ENCODE results near the gene SH2B3. TPM values are rescaled to one million over a fixed set of nuclear protein-coding genes. Genes with fewer than 3 reads are reported as not detected.

SH2B3 gene
- total and polyA plus RNA-seq, 8 donors, result 19.2 to 42.0 (median 22.5) TPM

DNA sequence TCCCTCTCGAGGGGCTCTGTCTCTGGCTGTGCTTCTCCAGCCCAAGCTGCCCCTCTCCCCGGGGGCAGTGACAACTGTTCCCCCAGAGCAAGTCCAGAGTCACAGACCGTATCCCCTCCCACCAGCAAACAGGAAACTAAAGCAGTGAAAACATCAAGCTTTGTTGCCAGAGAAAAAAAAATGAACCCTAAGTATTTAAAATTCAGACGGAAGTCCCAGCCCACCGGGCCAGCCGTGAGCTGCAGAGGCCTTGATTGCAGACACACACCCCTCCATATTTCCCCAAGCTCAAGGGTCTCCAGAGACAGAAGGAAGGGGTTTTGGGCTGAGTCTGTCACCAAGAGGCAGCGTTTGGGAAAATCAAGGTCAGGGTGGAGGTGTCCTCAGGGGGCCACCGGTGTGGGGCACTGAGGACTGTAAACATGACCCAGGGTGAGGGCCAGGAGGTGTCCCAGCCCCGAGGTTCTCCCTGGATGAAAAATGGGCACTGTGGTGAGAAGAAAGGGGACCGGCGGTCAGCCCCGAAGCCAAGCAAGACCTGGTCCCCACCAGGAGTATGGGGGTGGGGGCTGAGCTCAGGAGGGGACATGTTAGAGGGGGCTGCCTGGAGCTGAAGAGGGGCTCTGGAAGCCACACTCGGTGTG lies 44.5 kb upstream of the SH2B3 start:
- ATAC-seq (no peak), DNase-seq (no peak)
- no peaks in the 10 kb centered on the region for H3K9me3 ChIP-seq
- no peak overlapping the region for H3K4me3 ChIP-seq
- no peak overlapping the region for H3K27ac ChIP-seq
- peaks cover 0 to 8% of the 10 kb centered on the region in 2 donors for H3K4me1 ChIP-seq
- TF ChIP-seq, protein P1, sequence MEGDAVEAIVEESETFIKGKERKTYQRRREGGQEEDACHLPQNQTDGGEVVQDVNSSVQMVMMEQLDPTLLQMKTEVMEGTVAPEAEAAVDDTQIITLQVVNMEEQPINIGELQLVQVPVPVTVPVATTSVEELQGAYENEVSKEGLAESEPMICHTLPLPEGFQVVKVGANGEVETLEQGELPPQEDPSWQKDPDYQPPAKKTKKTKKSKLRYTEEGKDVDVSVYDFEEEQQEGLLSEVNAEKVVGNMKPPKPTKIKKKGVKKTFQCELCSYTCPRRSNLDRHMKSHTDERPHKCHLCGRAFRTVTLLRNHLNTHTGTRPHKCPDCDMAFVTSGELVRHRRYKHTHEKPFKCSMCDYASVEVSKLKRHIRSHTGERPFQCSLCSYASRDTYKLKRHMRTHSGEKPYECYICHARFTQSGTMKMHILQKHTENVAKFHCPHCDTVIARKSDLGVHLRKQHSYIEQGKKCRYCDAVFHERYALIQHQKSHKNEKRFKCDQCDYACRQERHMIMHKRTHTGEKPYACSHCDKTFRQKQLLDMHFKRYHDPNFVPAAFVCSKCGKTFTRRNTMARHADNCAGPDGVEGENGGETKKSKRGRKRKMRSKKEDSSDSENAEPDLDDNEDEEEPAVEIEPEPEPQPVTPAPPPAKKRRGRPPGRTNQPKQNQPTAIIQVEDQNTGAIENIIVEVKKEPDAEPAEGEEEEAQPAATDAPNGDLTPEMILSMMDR (IDR thresholded peaks at IDR 0.05), result no peak
- H3K36me3 ChIP-seq, result peaks cover 0 to 29% of the 10 kb centered on the region in 2 donors
- intact Hi-C loops (cut with DNase I), result no loop called here
- H3K27me3 ChIP-seq, result no peaks in the 10 kb centered on the region

DNA sequence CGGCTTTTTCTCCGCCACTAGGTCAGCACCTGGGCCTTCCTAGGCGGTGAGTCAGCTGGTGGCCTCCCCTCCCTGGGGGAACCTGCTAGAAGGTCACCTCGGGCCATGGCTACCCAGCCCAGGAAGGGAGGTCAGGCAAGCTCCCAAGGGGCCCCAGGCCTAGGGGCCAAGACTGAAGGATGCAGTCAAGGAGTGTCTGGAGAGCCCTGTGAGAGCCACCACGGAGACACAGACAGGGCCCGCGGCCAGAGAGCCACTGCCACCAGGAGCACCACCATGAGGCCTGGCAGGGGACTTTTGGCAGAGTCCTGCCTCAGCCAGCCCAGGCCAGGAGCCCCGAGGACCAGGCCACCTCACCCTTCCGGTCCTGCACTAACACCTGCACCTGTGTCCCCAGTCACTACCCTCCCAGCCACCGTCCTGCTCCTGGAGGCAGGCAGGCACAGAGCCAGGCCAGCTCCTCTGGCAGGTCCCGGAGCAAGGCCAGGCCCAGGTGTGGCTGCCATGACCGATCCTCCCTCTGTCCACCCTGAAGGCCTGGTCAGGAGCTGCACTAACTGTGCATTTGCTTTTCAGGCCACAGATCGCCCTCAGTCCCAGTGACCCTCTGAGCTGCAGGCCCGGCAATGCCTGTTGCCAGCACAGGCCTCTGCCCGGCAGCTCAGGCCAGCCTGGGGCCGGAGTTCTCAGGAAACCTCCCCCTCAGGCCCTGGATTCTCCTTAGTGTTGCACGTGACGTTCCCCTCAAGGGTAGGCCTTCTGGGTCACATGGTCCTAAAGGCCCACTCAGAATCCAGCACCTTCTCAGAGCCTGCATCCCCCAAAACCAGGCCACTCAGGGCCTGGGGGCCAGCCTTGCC lies 43.8 kb upstream of the SH2B3 start:
- peak overlapping the region; percentile 18 to 33 for H3K27ac ChIP-seq
- intact Hi-C loops (cut with DNase I), result no loop called here
- H3K36me3 ChIP-seq, result peaks cover 0 to 29% of the 10 kb centered on the region in 2 donors
- peaks cover 0 to 15% of the 10 kb centered on the region in 2 donors for H3K4me1 ChIP-seq
- H3K4me3 ChIP-seq, result no peak overlapping the region
- no peaks in the 10 kb centered on the region for H3K27me3 ChIP-seq
- peak; percentile 85 for ATAC-seq
- H3K9me3 ChIP-seq, result no peaks in the 10 kb centered on the region
- TF ChIP-seq, protein P1 (IDR thresholded peaks at IDR 0.05), result no peak
- peak in 2 of 4 donors; percentile 60 to 79 for DNase-seq

DNA sequence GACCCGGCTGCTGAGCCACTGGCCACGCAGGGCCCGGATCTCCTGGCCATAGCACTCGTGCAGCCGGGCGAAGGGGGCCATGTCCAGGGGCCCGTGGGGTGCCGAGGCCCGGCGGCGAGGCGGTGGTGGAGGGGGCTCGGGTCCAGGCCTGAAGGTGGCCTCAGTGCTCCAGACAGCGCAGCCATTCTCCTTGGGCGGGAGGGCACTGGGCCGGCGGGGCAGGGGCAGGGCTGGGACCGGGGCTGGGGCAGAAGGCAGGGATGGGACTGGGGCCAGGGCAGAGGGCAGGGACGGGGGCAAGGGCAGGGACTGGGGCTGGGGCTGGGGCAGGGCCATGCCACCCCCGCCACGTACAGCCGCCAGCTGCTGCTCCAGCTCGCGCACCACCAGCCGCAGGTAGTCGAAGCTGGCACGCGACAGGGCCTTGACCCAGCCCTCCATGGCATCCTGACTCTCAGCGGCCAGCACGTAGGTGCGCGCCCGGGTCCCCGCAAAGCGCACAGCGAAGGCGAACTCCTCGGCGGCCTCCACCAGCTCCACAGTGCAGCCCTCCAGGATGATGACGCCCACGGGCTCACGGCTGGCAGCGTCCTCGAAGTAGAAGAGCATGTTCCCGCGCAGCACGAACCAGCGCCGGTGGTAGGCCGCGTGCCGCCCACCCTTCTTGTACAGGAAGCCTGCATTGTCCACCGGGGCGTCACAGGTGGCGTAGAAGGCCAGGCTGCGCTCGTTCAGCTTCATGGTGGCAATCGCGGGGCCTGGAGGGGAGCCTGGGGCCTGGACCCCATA lies 42.8 kb upstream of the SH2B3 start:
- Histone ChIP-seq H3K4me1 (peaks cover 0 to 24% of the 10 kb centered on the region in 2 donors), H3K27ac (no peak overlapping the region), H3K4me3 (no peak overlapping the region), H3K9me3 (no peaks in the 10 kb centered on the region), H3K27me3 (no peaks in the 10 kb centered on the region), H3K36me3 (peaks cover 0 to 29% of the 10 kb centered on the region in 2 donors)
- DNase-seq, result peak in 1 of 4 donors; percentile 80
- no peak for ATAC-seq
- intact Hi-C loops (cut with DNase I), result no loop called here
- TF ChIP-seq, protein P1 (IDR thresholded peaks at IDR 0.05), result no peak

DNA sequence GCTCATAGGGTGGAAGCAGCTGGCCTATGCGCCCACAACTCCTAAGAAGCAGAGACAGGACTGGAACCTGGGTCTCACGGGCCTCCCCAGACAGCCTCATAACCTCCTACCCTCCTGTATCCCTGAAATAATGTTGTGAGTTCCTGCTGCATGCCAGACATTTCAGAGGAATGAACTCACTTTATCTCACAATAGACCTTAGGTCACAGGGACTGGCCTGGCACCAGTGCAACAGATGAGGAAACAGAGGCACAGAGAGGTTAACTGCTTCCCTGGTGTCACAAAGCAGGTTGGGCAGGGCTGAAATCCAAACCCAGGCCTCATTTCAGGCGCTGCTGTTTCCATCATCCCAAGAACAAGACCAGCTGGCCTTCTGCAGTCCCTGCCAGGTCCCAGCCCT lies 42.1 kb upstream of the SH2B3 start:
- DNase-seq (no peak), ATAC-seq (no peak)
- H3K9me3 ChIP-seq, result no peaks in the 10 kb centered on the region
- H3K27ac ChIP-seq, result no peak overlapping the region
- no peak overlapping the region for H3K4me3 ChIP-seq
- peaks cover 0 to 5% of the 10 kb centered on the region in 2 donors for H3K27me3 ChIP-seq
- intact Hi-C loops (cut with DNase I), result no loop called here
- TF ChIP-seq, protein P1 (IDR thresholded peaks at IDR 0.05), result no peak
- H3K36me3 ChIP-seq, result peaks cover 0 to 29% of the 10 kb centered on the region in 2 donors
- peaks cover 4 to 30% of the 10 kb centered on the region in 2 donors for H3K4me1 ChIP-seq
